Measurements from ENCODE around the gene TMEM263.

- TF ChIP-seq EZH2 (IDR thresholded peaks at IDR 0.05) (no peak), POLR2AphosphoS5 (IDR thresholded peaks at IDR 0.05; ENCODE audit: borderline replicate concordance, low read depth, low read length) (no peak), FOXP2 (optimal IDR thresholded peaks at IDR 0.05; ENCODE audit: control extremely low read depth, extremely low read length, insufficient read depth) (no peak)
Observed at GRCh38 chr12:106942775-106943174, 12.9 kb upstream of the TMEM263 start.

Data from SK-N-MC (cell line).